ENCODE data around the gene LMOD3. TPM values are rescaled to one million over a fixed set of nuclear protein-coding genes. Genes with fewer than 3 reads are reported as not detected.

LMOD3 gene
- total RNA-seq, 6 experiments from 2014 or later = not detected

GRCh38 chr3:69059688-69060087 lies 62.7 kb downstream of the LMOD3 start:
- no peak for DNase-seq
- Mint-ChIP-seq H3K4me1 (ENCODE audit: low read depth) (peaks cover 8% of the 10 kb centered on the region), H3K36me3 (ENCODE audit: low read depth) (peaks cover 33% of the 10 kb centered on the region), H3K9me3 (no peaks in the 10 kb centered on the region), H3K4me3 (no peak overlapping the region), H3K27ac (no peak overlapping the region), H3K27me3 (ENCODE audit: insufficient read depth) (no peaks in the 10 kb centered on the region)
- no peak for TF ChIP-seq CTCF (IDR thresholded peaks at IDR 0.05)

- DNase-seq = no peak
- H3K27me3 Mint-ChIP-seq (ENCODE audit: insufficient read depth) = no peaks in the 10 kb centered on the region
- TF ChIP-seq CTCF (IDR thresholded peaks at IDR 0.05) = no peak
- no peak overlapping the region for H3K4me3 Mint-ChIP-seq
- peaks cover under 1% of the 10 kb centered on the region; the same call in 1 of the 2 replicates for H3K4me1 Mint-ChIP-seq (ENCODE audit: low read depth)
- no peaks in the 10 kb centered on the region for H3K9me3 Mint-ChIP-seq
- H3K36me3 Mint-ChIP-seq (ENCODE audit: low read depth) = peaks cover 33% of the 10 kb centered on the region
- no peak overlapping the region; the same call in 1 of the 2 replicates for H3K27ac Mint-ChIP-seq
Observed at GRCh38 chr3:69058947-69059224, 63.5 kb downstream of the LMOD3 start.

GRCh38 chr3:69058180-69058946 lies 64.0 kb downstream of the LMOD3 start:
- Mint-ChIP-seq H3K9me3 (no peaks in the 10 kb centered on the region), H3K27me3 (ENCODE audit: insufficient read depth) (no peaks in the 10 kb centered on the region), H3K36me3 (ENCODE audit: low read depth) (peaks cover 33% of the 10 kb centered on the region), H3K4me3 (no peak overlapping the region), H3K27ac (no peak overlapping the region), H3K4me1 (ENCODE audit: low read depth) (no peaks in the 10 kb centered on the region)
- no peak for TF ChIP-seq CTCF (IDR thresholded peaks at IDR 0.05)
- no peak for DNase-seq

Other genes with a start within 250 kb of the LMOD3 start
- not detected for gene TAFA4, start 190.0 kb downstream of the LMOD3 start, total RNA-seq (2021; fragmentation: NEBNext Ultra II Directional; extraction: Animal tissue kit (Norgen Biotek cat#: 25700))
- gene EOGT, start 108.9 kb downstream of the LMOD3 start, total RNA-seq (2021; fragmentation: NEBNext Ultra II Directional; extraction: Animal tissue kit (Norgen Biotek cat#: 25700)) = 10 to 100 TPM; 26.9 to 31.6 (median 28.2) TPM
- 10 to 100 TPM; 43.7 to 46.9 (median 45.2) TPM for gene TMF1, start 70.3 kb downstream of the LMOD3 start, total RNA-seq (2021; fragmentation: NEBNext Ultra II Directional; extraction: Animal tissue kit (Norgen Biotek cat#: 25700))
- gene UBA3, start 42.2 kb downstream of the LMOD3 start, total RNA-seq (2021; fragmentation: NEBNext Ultra II Directional; extraction: Animal tissue kit (Norgen Biotek cat#: 25700)) = 10 to 100 TPM; 62.1 to 75.4 (median 63.6) TPM
- gene ARL6IP5, start 37.7 kb downstream of the LMOD3 start, total RNA-seq (2021; fragmentation: NEBNext Ultra II Directional; extraction: Animal tissue kit (Norgen Biotek cat#: 25700)) = 100 to 1,000 TPM; 108 to 132 (median 119) TPM

Data from HFFc6 (cell line).